Heart left ventricle (tissue), 13 donors: Measurements from ENCODE around the gene FGF2.
"Not testable (repeated sequence)": the region's sequence is repeated elsewhere in the genome, so short reads cannot be mapped to it uniquely, and the experiment has no call there.

ENCODE experiments used
- CTCF ChIP-seq, 12 donors: fragments of 200-600 bp; sonication (generic) in 4 of 12; IDR thresholded peaks; one replicate each; pipeline versions ENCODE4 v1.5.0 to v1.8.0; 2018 to 2022; ENCODE audit warnings: antibody characterized with exemption in 12 of 12, mild to moderate bottlenecking in 5 of 12
- POLR2A ChIP-seq, 2 donors: fragments of 450-650 bp; IDR thresholded peaks; one replicate each; pipeline ENCODE4 v1.6.1; 2017; ENCODE audit warnings: antibody characterized with exemption in 2 of 2, mild to moderate bottlenecking in 2 of 2, moderate library complexity in 2 of 2
- donor health status: ischemic (EF 13 %, LVEDD 7.1; RV severe dilation, severe dysfunction).
- donor health status: DM: no; HTN: yes; CAD: no.
- donor health status: DM: no; HTN: no; CAD: no.
- donor health status: ischemic (EF 25% LVEDD 6.9; RV normal size, moderate dysfunction).
- donor health status: ischemic (EF 25% LVEDD 5.7; RV mildly dilated, moderate dysfunction).
- donor health status: ischemic (EF 35%, LVEDD 5.7; RV mildly dilated, moderate dysfunction).
- donor health status: nonischemic (EF 11% LVEDD 7.7; RV severe dilation, severe dysfunction).
- donor health status: DM: yes; HTN: yes; CAD: no.
- donor health status: PGD.
- donor health status: ischemic (EF 29% LVEDD 5.4; RV normal size, mild dysfunction).
- donor health status: nonischemic (EF 23%, LVEDD 6.1; RV moderate dilation, normal function).

GRCh38 chr4:122786920-122787319, 39.7 kb upstream of the FGF2 start:
- TF ChIP-seq CTCF, POLR2A (IDR thresholded peaks at IDR 0.05): not testable (repeated sequence)
